Measurements from ENCODE around the gene KIFBP.
"Not testable (repeated sequence)": the region's sequence is repeated elsewhere in the genome, so short reads cannot be mapped to it uniquely, and the experiment has no call there.

- not testable (repeated sequence) for TF ChIP-seq CTCF (conservative IDR thresholded peaks at IDR 0.05 in 1 of 2, IDR thresholded peaks at IDR 0.05 in 1 of 2; ENCODE audit: low read depth in 1 of 2, low read length in 2 of 2); EZH2 (IDR thresholded peaks at IDR 0.05; ENCODE audit: low read length, missing control alignments)
Measured at GRCh38 chr10:69012778-69013177, 24.2 kb downstream of the KIFBP start.
